MM.1S (cell line): ENCODE data around the gene ARHGEF25.

Experiments
- DNase-seq: peaks from one replicate; pipeline ENCODE4 v3.0.0-alpha.2; 2015
- H2AFZ ChIP-seq: fragments of 300-600 bp; sonication (generic); 2 replicates; pipeline ENCODE4 v1.6.0; 2016; ENCODE audit warnings: antibody characterized with exemption, low read length
- H3F3A ChIP-seq: fragments of 300-600 bp; sonication (generic); 2 replicates; pipeline ENCODE4 v1.6.1; 2016; ENCODE audit warnings: mild to moderate bottlenecking, antibody characterized with exemption, low read length, moderate library complexity, mixed read lengths; ENCODE audit not compliant: insufficient read depth
- H3K27ac ChIP-seq: fragments of 300-600 bp; sonication (generic); 2 replicates; pipeline ENCODE4 v1.5.1; 2016; ENCODE audit warnings: mild to moderate bottlenecking, low read length
- H3K27me3 ChIP-seq: fragments of 300-600 bp; sonication (generic); replicated peaks from 2 replicates; pipeline ENCODE4 v1.6.0; 2016; ENCODE audit warnings: low read length; ENCODE audit not compliant: insufficient read depth
- H3K36me3 ChIP-seq: fragments of 300-600 bp; sonication (generic); replicated peaks from 2 replicates; pipeline ENCODE4 v1.6.1; 2016; ENCODE audit warnings: mild to moderate bottlenecking, low read length, mixed read lengths; ENCODE audit not compliant: insufficient read depth
- H3K4me1 ChIP-seq: fragments of 300-600 bp; sonication (generic); 2 replicates; pipeline ENCODE4 v1.6.1; 2016; ENCODE audit warnings: low read length, mixed read lengths
- H3K4me2 ChIP-seq: fragments of 300-600 bp; sonication (generic); 2 replicates; pipeline ENCODE4 v1.6.0; 2016; ENCODE audit warnings: low read depth, low read length
- H3K4me3 ChIP-seq: fragments of 300-600 bp; sonication (generic); 2 replicates; pipeline ENCODE4 v1.5.1; 2016; ENCODE audit warnings: low read length, mixed read lengths
- H3K79me2 ChIP-seq: fragments of 300-600 bp; sonication (generic); 2 replicates; pipeline ENCODE4 v1.6.1; 2016; ENCODE audit warnings: mixed run types, low read length, mixed read lengths
- H3K9ac ChIP-seq: fragments of 300-600 bp; sonication (generic); 2 replicates; pipeline ENCODE4 v1.6.1; 2016; ENCODE audit warnings: low read length, mixed read lengths
- H3K9me2 ChIP-seq: fragments of 300-600 bp; sonication (generic); replicated peaks from 2 replicates; pipeline ENCODE4 v1.6.1; 2016; ENCODE audit warnings: mild to moderate bottlenecking, low read length, mixed read lengths; ENCODE audit not compliant: insufficient read depth
- H3K9me3 ChIP-seq: fragments of 300-600 bp; sonication (generic); replicated peaks from 2 replicates; pipeline ENCODE4 v1.6.1; 2016; ENCODE audit warnings: mild to moderate bottlenecking, low read length, mixed read lengths; ENCODE audit not compliant: insufficient read depth
- H4K20me1 ChIP-seq: fragments of 300-600 bp; sonication (generic); 2 replicates; pipeline ENCODE4 v1.6.1; 2016; ENCODE audit warnings: mild to moderate bottlenecking, low read length, moderate library complexity, mixed read lengths; ENCODE audit not compliant: insufficient read depth
- CTCF ChIP-seq: fragments of 300-600 bp; sonication (generic); IDR thresholded peaks from 2 replicates; pipeline ENCODE4 v1.5.1; 2016; ENCODE audit warnings: antibody characterized with exemption, low read length, mixed read lengths
- EZH2 ChIP-seq: fragments of 300-600 bp; sonication (generic); optimal IDR thresholded peaks from 2 replicates; pipeline ENCODE3; 2017; ENCODE audit warnings: low read depth, mild to moderate bottlenecking, antibody characterized with exemption, low read length, mixed read lengths
- EZH2phosphoT487 ChIP-seq: fragments of 300-600 bp; sonication (generic); IDR thresholded peaks from 2 replicates; pipeline ENCODE4 v1.6.1; 2018; ENCODE audit warnings: antibody characterized with exemption, low read length

The ARHGEF25 gene

DNA sequence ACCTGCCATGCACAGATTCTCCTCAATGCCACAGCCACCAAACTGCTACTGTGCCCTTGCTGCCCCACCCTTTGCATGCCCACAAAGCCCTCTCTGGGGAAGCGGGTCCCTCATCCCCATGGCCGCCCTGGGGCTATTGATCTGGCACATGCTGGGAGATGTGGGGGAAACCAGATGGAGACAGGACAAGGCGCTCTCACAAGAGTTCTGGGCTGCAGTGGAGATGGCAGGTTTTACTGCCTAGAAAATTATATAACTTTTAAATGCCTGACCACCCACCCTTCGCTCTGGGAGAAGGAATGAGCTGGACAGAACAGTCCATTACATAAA lies 30.8 kb upstream of the ARHGEF25 start:
- Histone ChIP-seq H3K79me2 (no peaks in the 10 kb centered on the region), H3F3A (no peaks in the 10 kb centered on the region), H3K9me3 (no peaks in the 10 kb centered on the region), H2AFZ (no peak overlapping the region), H3K36me3 (no peaks in the 10 kb centered on the region), H3K4me1 (no peaks in the 10 kb centered on the region), H3K4me2 (no peak overlapping the region), H3K9ac (no peak overlapping the region), H3K4me3 (no peak overlapping the region), H4K20me1 (no peaks in the 10 kb centered on the region), H3K27me3 (peaks cover 11% of the 10 kb centered on the region; the same call in 1 of the 2 replicates), H3K27ac (no peak overlapping the region), H3K9me2 (no peaks in the 10 kb centered on the region)
- no peak for TF ChIP-seq EZH2
- no peak for TF ChIP-seq EZH2phosphoT487
- no peak for TF ChIP-seq CTCF
- no peak for DNase-seq

DNA sequence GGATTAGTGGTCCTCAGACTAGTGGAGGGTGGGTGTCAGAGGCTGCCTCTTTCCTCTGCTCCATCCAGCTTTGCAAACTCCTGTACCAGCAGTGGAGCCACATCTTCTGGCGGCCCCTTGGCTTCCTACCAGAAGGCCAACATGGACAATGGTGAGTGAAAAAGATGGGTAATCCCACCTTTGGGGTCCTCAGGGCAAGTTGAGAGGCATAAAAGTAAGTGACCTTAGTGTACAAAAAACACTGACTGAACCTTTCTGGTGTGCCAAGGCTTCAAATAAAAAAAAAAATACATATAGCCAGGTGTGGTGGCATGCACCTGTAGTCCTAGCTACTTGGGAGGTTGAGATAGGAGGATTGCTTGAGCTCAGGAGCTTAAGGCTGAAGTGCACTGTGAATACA lies 29.4 kb upstream of the ARHGEF25 start:
- Histone ChIP-seq H3K36me3 (no peaks in the 10 kb centered on the region), H3K79me2 (no peaks in the 10 kb centered on the region), H3K27me3 (peaks cover 17% of the 10 kb centered on the region; the same call in 1 of the 2 replicates), H2AFZ (no peak overlapping the region), H3K9me3 (no peaks in the 10 kb centered on the region), H3K4me1 (no peaks in the 10 kb centered on the region), H4K20me1 (no peaks in the 10 kb centered on the region), H3F3A (no peaks in the 10 kb centered on the region), H3K27ac (no peak overlapping the region), H3K9ac (no peak overlapping the region), H3K4me3 (no peak overlapping the region), H3K9me2 (no peaks in the 10 kb centered on the region), H3K4me2 (no peak overlapping the region)
- DNase-seq = no peak
- TF ChIP-seq EZH2phosphoT487 (no peak), EZH2 (no peak), CTCF (no peak)

DNA sequence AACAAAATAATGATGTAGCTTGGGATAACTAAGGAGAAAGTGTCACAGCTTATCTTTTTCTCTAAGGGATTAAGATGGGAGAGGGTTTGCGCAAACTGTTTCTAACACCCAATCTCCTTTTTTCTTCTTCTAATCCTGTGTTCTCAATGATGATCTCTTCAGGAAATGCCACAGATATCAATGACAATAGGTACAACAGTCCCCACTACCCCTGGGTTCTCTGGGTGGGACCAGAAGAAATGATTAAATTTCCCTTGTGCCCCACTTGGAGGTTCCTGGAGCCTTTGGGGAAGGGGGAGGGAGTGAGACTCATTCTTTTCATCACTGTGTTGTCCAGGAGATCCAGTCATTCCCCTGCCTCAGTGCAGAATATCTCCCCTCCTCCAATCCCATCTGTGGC lies 28.8 kb upstream of the ARHGEF25 start:
- Histone ChIP-seq H3K36me3 (no peaks in the 10 kb centered on the region), H3K4me3 (no peak overlapping the region), H3F3A (no peaks in the 10 kb centered on the region), H3K27ac (no peak overlapping the region), H3K9me2 (no peaks in the 10 kb centered on the region), H3K4me1 (no peaks in the 10 kb centered on the region), H3K9me3 (no peaks in the 10 kb centered on the region), H3K79me2 (no peaks in the 10 kb centered on the region), H4K20me1 (no peaks in the 10 kb centered on the region), H3K4me2 (no peak overlapping the region), H3K9ac (no peak overlapping the region), H2AFZ (no peak overlapping the region), H3K27me3 (peaks cover 22% of the 10 kb centered on the region; the same call in 1 of the 2 replicates)
- no peak for DNase-seq
- TF ChIP-seq EZH2phosphoT487 = no peak
- TF ChIP-seq EZH2 = no peak
- TF ChIP-seq CTCF = no peak
